Endothelial cell (in vitro differentiated cells): ENCODE data around the gene BORCS5. TPM values are rescaled to one million over a fixed set of nuclear protein-coding genes. Genes with fewer than 3 reads are reported as not detected.
"Not testable (repeated sequence)": the region's sequence is repeated elsewhere in the genome, so short reads cannot be mapped to it uniquely, and the experiment has no call there.

Experiments
- DNase-seq: peaks from one replicate; pipeline ENCODE4 v3.0.0; 2021; ENCODE audit warnings: low spot score
- H3K27ac Mint-ChIP-seq: one replicate; pipeline ENCODE4 v1.8.0; 2021; ENCODE audit warnings: mixed read lengths, inconsistent platforms; ENCODE audit not compliant: unreplicated experiment
- H3K27me3 Mint-ChIP-seq: one replicate; pipeline ENCODE4 v1.8.0; 2021; ENCODE audit warnings: mild to moderate bottlenecking, moderate library complexity, mixed read lengths, inconsistent platforms; ENCODE audit not compliant: unreplicated experiment
- H3K36me3 Mint-ChIP-seq: one replicate; pipeline ENCODE4 v1.8.0; 2021; ENCODE audit warnings: mild to moderate bottlenecking, low read depth, mixed read lengths, inconsistent platforms; ENCODE audit not compliant: unreplicated experiment
- H3K4me1 Mint-ChIP-seq: one replicate; pipeline ENCODE4 v1.8.0; 2021; ENCODE audit warnings: mild to moderate bottlenecking, mixed read lengths, inconsistent platforms; ENCODE audit not compliant: unreplicated experiment
- H3K4me3 Mint-ChIP-seq: one replicate; pipeline ENCODE4 v1.8.0; 2021; ENCODE audit warnings: mild to moderate bottlenecking, mixed read lengths, inconsistent platforms; ENCODE audit not compliant: unreplicated experiment
- H3K9me3 Mint-ChIP-seq: one replicate; pipeline ENCODE4 v1.8.0; 2021; ENCODE audit warnings: mixed read lengths, inconsistent platforms; ENCODE audit not compliant: unreplicated experiment
- total RNA-seq: library from RNA; stranded (reverse); fragmentation: NEBNext Ultra II Directional; extraction: Animal tissue kit (Norgen Biotek cat#: 25700); gene quantifications from one replicate; pipeline ENCODE4 v1.2.1, GENCODE V29; 2021; ENCODE audit not compliant: unreplicated experiment
- TF ChIP-seq, protein P1 (sequence below): fragments of 200-600 bp; sonication (generic); IDR thresholded peaks from one replicate; pipeline ENCODE4 v1.5.0; 2021; ENCODE audit warnings: antibody characterized with exemption; ENCODE audit not compliant: unreplicated experiment

BORCS5 gene
- total RNA-seq, 1 donor from 2014 or later = 10.4 TPM

DNA sequence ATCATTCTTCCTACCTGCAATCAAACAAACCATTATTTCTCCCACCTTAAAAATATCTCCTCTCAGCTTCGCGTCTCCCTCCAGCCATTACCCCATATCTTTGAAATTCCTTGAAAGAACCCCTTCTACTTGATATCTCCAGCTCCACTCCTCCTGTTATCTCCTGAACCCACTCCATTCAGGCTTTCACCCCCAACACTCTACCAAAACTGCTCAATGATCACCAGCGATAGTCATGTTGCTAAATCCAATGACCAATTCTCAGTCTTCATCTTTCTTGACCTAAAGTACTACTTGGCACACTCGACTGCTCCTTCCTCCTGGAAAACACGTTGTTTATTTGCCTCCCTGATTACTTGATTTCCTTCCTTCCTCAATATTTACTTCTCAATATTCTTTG is 135.7 kb downstream of the BORCS5 start:
- Mint-ChIP-seq H3K9me3 (no peaks in the 10 kb centered on the region), H3K27me3 (peaks cover 2% of the 10 kb centered on the region), H3K36me3 (no peaks in the 10 kb centered on the region), H3K4me3 (no peak overlapping the region), H3K4me1 (peaks cover 10% of the 10 kb centered on the region), H3K27ac (no peak overlapping the region)
- DNase-seq = no peak
- TF ChIP-seq, protein P1, sequence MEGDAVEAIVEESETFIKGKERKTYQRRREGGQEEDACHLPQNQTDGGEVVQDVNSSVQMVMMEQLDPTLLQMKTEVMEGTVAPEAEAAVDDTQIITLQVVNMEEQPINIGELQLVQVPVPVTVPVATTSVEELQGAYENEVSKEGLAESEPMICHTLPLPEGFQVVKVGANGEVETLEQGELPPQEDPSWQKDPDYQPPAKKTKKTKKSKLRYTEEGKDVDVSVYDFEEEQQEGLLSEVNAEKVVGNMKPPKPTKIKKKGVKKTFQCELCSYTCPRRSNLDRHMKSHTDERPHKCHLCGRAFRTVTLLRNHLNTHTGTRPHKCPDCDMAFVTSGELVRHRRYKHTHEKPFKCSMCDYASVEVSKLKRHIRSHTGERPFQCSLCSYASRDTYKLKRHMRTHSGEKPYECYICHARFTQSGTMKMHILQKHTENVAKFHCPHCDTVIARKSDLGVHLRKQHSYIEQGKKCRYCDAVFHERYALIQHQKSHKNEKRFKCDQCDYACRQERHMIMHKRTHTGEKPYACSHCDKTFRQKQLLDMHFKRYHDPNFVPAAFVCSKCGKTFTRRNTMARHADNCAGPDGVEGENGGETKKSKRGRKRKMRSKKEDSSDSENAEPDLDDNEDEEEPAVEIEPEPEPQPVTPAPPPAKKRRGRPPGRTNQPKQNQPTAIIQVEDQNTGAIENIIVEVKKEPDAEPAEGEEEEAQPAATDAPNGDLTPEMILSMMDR = no peak

DNA sequence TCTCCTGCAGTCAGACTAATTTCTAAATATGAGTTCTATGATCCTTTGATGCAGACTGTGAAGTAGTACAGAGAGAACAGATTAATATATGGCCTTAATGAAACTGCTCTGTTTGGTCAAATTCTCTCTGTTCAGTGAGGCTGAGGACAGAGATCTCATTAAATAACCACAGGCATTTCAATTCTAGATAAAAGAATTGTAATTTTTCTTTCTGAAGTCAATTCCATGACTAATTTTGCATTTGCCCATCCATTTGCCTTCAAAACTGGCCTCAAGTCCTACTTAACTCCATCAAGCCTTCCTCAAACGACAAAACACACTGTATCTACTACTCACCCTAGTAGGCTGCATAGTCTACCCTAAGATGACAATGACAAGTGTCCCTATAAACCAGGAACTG is 138.7 kb downstream of the BORCS5 start:
- Mint-ChIP-seq H3K27ac (no peak overlapping the region), H3K4me3 (no peak overlapping the region), H3K36me3 (no peaks in the 10 kb centered on the region), H3K4me1 (no peaks in the 10 kb centered on the region), H3K9me3 (no peaks in the 10 kb centered on the region), H3K27me3 (no peaks in the 10 kb centered on the region)
- TF ChIP-seq, protein P1 = no peak
- no peak for DNase-seq

DNA sequence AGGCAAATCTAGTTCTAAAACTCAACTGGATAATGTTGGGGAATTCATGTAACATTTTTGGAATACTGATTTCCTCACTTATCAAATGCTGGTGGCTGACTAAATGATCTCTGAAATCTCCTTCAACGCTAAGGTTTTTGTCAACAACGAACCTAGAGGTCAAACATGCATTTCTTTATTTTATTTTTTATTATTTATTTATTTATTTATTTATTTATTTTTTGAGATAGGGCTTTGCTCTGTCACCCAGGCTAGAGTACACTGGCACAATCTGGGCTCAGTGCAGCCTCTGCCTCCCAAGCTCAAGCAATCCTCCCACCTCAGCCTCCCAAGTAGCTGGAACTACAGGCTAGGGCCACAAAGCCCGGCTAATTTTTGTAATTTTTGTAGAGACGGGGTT is 141.3 kb downstream of the BORCS5 start:
- no peaks in the 10 kb centered on the region for H3K36me3 Mint-ChIP-seq
- H3K4me3 Mint-ChIP-seq = no peak overlapping the region
- H3K4me1 Mint-ChIP-seq = peaks cover 2% of the 10 kb centered on the region
- DNase-seq = no peak
- no peak overlapping the region for H3K27ac Mint-ChIP-seq
- H3K27me3 Mint-ChIP-seq = no peaks in the 10 kb centered on the region
- H3K9me3 Mint-ChIP-seq = no peaks in the 10 kb centered on the region
- TF ChIP-seq, protein P1 = no peak

DNA sequence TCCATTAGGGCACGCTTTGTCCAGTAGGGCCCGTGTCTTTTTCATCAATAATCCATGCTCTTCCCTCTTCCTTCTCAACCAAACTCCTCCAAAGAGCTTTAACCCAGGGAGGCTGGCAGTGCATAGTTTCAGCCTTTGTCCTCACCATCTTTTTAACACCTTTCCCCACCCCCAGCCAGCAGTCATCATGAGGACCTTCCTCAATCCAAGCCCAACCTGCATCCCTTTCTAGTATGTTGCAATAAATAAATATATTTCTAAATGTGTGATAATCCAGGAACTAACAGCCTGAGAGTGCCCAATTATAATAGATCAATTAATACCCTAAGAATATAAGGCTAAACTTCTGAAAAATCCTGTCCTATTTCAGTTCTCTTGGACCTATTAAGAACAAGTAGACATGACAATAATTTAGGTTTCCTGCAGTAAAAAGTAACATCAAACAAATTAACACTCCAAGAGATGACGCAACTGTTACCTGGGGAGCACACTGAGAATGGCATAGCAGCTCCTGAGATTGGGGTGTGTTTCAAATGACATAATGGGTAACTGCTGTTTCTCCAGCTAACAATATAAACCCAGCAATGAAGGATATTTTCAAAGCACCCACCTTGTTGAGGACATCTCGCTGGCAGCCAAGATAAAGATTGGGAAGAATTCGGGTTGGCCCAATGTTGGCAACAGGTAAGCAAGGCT is 143.2 kb downstream of the BORCS5 start:
- DNase-seq = no peak
- Mint-ChIP-seq H3K27me3 (peaks cover 2% of the 10 kb centered on the region), H3K4me1 (peaks cover 6% of the 10 kb centered on the region), H3K4me3 (no peak overlapping the region), H3K36me3 (no peaks in the 10 kb centered on the region), H3K9me3 (no peaks in the 10 kb centered on the region), H3K27ac (no peak overlapping the region)
- TF ChIP-seq, protein P1 = no peak

DNA sequence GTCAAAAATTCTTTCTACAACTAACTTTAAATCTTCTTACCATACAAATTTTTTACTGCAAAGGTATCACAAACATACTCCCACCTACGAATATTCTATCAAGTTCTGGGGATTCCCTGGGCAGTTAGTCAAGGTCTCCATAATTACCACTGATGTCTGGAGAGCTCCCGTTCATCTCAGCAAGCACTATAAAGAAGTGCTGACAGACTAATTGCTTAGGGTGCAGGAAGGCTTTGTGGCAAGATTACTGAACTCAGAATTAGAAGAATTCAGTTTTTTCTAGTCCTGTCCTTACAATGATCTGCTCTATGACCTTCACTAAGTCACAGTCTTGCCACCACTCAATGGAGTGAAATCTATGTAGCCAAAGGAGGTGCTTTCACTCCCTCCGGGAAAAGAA is 144.2 kb downstream of the BORCS5 start:
- Mint-ChIP-seq H3K9me3 (no peaks in the 10 kb centered on the region), H3K27ac (no peak overlapping the region), H3K36me3 (no peaks in the 10 kb centered on the region), H3K4me3 (no peak overlapping the region), H3K27me3 (peaks cover 3% of the 10 kb centered on the region), H3K4me1 (peaks cover 15% of the 10 kb centered on the region)
- DNase-seq = no peak
- TF ChIP-seq, protein P1 = no peak

DNA sequence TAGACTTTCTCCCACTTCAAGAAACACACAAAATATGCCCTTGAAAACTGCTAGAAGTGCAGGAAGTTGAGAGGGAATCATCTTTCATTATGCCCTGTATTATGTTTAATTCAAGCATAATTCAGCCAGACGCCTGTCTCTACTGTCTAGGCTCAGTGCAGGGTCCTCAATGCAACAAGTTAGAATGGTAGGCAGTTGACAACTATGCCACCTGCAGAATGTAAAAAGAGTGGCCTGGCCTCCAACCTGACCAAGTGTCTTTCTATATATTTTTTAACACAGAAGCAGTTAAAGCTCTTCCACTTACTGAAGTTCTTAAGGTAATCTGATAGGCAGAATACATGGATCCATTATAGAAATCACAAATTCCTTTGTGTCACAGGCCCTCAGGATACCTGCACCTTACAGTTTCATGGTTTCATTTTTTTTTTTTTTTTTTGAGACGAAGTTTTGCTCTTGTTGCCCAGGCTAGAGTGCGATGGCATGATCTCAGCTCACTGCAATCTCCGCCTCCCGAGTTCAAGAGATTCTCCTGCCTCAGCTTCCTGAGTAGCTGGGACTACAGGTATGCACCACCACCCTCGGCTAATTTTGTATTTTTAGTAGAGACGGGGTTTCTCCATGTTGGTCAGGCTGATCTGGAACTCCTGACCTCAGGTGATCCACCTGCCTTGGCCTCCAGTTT is 145.4 kb downstream of the BORCS5 start:
- H3K4me3 Mint-ChIP-seq, H3K27me3 Mint-ChIP-seq, H3K9me3 Mint-ChIP-seq, H3K36me3 Mint-ChIP-seq, DNase-seq, H3K27ac Mint-ChIP-seq: not testable (repeated sequence)
- H3K4me1 Mint-ChIP-seq = peaks cover 25% of the 10 kb centered on the region
